PC-9 (cell line): Measurements from ENCODE around the gene NPB. TPM values are rescaled to one million over a fixed set of nuclear protein-coding genes. Genes with fewer than 3 reads are reported as not detected.

Source experiments
- BruUV-seq: library from RNA; stranded (reverse); fragments of 400-500 nt; replicated peaks from 2 replicates; lab custom pipeline; 2021; lab: Mats Ljungman, UMichigan
- CTCF ChIA-PET: fragments of 300-600 bp; sonication (Branson Sonifier 250); formaldehyde crosslinking; loops from one replicate; lab custom pipeline; 2022; ENCODE audit warnings: antibody characterized with exemption; lab: Charles Lee
- POLR2A ChIA-PET: fragments of 300-600 bp; sonication (Branson Sonifier 250); formaldehyde crosslinking; loops from one replicate; lab custom pipeline; 2022; ENCODE audit warnings: antibody characterized with exemption; ENCODE audit not compliant: unreplicated experiment; lab: Charles Lee
- DNase-seq, 2 experiments: peaks; one replicate each; pipeline versions ENCODE4 v3.0.0 to v3.0.0-alpha.2; 2015 to 2022; ENCODE audit warnings: mixed read lengths in 1 of 2
- H2AFZ ChIP-seq: fragments of 200-600 bp; sonication (generic); 2 replicates; pipeline ENCODE4 v1.8.1; 2017; ENCODE audit warnings: antibody characterized with exemption
- H3F3A ChIP-seq: fragments of 200-600 bp; sonication (generic); 2 replicates; pipeline ENCODE4 v1.8.1; 2017; ENCODE audit warnings: antibody characterized with exemption, mild to moderate bottlenecking, low read depth; ENCODE audit not compliant: insufficient read depth
- H3K27ac ChIP-seq: fragments of 200-600 bp; sonication (generic); 2 replicates; pipeline ENCODE4 v1.6.1; 2016; ENCODE audit warnings: mixed run types
- H3K27me3 ChIP-seq: fragments of 200-600 bp; sonication (generic); 2 replicates; pipeline ENCODE4 v1.6.1; 2016; ENCODE audit warnings: low read depth, mixed run types; ENCODE audit not compliant: insufficient read depth
- H3K36me3 ChIP-seq: fragments of 200-600 bp; sonication (generic); 2 replicates; pipeline ENCODE4 v1.6.1; 2016; ENCODE audit warnings: low read depth, mixed run types
- H3K4me1 ChIP-seq: fragments of 200-600 bp; sonication (generic); replicated peaks from 2 replicates; pipeline ENCODE4 v1.6.1; 2016; ENCODE audit warnings: mixed run types; ENCODE audit not compliant: insufficient read depth
- H3K4me2 ChIP-seq: fragments of 200-600 bp; sonication (generic); 2 replicates; pipeline ENCODE4 v1.6.1; 2017; ENCODE audit warnings: mixed run types
- H3K4me3 ChIP-seq: fragments of 200-600 bp; sonication (generic); 2 replicates; pipeline ENCODE4 v1.6.1; 2016; ENCODE audit warnings: mixed run types
- H3K79me2 ChIP-seq: fragments of 200-600 bp; sonication (generic); 2 replicates; pipeline ENCODE4 v1.6.1; 2017; ENCODE audit warnings: low read depth, mixed run types
- H3K9me2 ChIP-seq: fragments of 200-600 bp; sonication (generic); 2 replicates; pipeline ENCODE4 v1.8.1; 2017; ENCODE audit warnings: mild to moderate bottlenecking; ENCODE audit not compliant: insufficient read depth
- H3K9me3 ChIP-seq: fragments of 200-600 bp; sonication (generic); 2 replicates; pipeline ENCODE4 v1.8.1; 2016; ENCODE audit warnings: low read depth; ENCODE audit not compliant: insufficient read depth
- H4K20me1 ChIP-seq: fragments of 200-600 bp; sonication (generic); 2 replicates; pipeline ENCODE4 v1.8.1; 2017; ENCODE audit not compliant: insufficient read depth
- CTCF ChIP-seq: fragments of 200-600 bp; sonication (generic); conservative IDR thresholded peaks from 2 replicates; pipeline ENCODE4 v1.6.1; 2017; ENCODE audit warnings: mixed run types, antibody characterized with exemption, mild to moderate bottlenecking, moderate library complexity
- EZH2 ChIP-seq: fragments of 200-600 bp; sonication (generic); IDR thresholded peaks from 2 replicates; pipeline ENCODE4 v1.8.0; 2017; ENCODE audit warnings: antibody characterized with exemption, low read depth
- intact Hi-C: fragments of 100-400 bp; cut with micrococcal nuclease; formaldehyde crosslinking; loops from one replicate; pipeline ENCODE4 v1.10.0; 2022; ENCODE audit not compliant: unreplicated experiment
- total RNA-seq: library from RNA; stranded (reverse); gene quantifications from 2 replicates; pipeline ENCODE4 v1.2.3, GENCODE V29; 2021

NPB gene
- total RNA-seq, 1 experiment from 2014 or later, result 1.1 TPM

- no TSS peak for BruUV-seq
- Histone ChIP-seq H3K9me3 (no peaks in the 10 kb centered on the region), H3K9me2 (no peaks in the 10 kb centered on the region), H4K20me1 (peaks cover 40% of the 10 kb centered on the region), H3K27ac (no peak overlapping the region), H3K4me2 (no peak overlapping the region), H3K27me3 (no peaks in the 10 kb centered on the region), H3K4me1 (0 out of 2 replicates have a peak, but pooled peaks cover 8% of the 10 kb centered on the region), H3K4me3 (no peak overlapping the region), H3K36me3 (peaks cover 10% of the 10 kb centered on the region; the same call in 1 of the 2 replicates), H2AFZ (no peak overlapping the region), H3K79me2 (peaks cover 45% of the 10 kb centered on the region), H3F3A (peaks cover 68% of the 10 kb centered on the region)
- intact Hi-C loops, result loop anchor here (5.0 kb wide), 1 partner anchor 61 kb away; the partner anchor contains the start of gene MAFG
- ChIA-PET POLR2A (interaction anchor here (0.6 kb wide), 1 partner anchor 280 kb away, joined by 10 read pairs; no protein-coding TSS in a partner anchor), CTCF (no interaction called here)
- peak in 1 of 2 experiments; percentile 44 for DNase-seq
- TF ChIP-seq EZH2 (no peak), CTCF (no peak)
Observed at GRCh38 chr17:81865733-81866439, 36.2 kb upstream of the NPB start.

GRCh38 chr17:81866440-81867169, 35.4 kb upstream of the NPB start:
- CTCF ChIA-PET, result no interaction called here
- peaks cover 40% of the 10 kb centered on the region for H4K20me1 ChIP-seq
- no peak for TF ChIP-seq CTCF
- TF ChIP-seq EZH2, result no peak
- no peak overlapping the region for H2AFZ ChIP-seq
- no peaks in the 10 kb centered on the region for H3K9me2 ChIP-seq
- H3K4me3 ChIP-seq, result no peak overlapping the region
- H3K4me2 ChIP-seq, result no peak overlapping the region
- POLR2A ChIA-PET, result interaction anchor here (0.6 kb wide), 1 partner anchor 279 kb away, joined by 10 read pairs; no protein-coding TSS in a partner anchor
- H3K79me2 ChIP-seq, result peaks cover 44% of the 10 kb centered on the region
- no TSS peak for BruUV-seq
- peaks cover 10% of the 10 kb centered on the region; the same call in 1 of the 2 replicates for H3K36me3 ChIP-seq
- no peak for DNase-seq
- H3F3A ChIP-seq, result peaks cover 66% of the 10 kb centered on the region
- H3K27ac ChIP-seq, result no peak overlapping the region
- H3K4me1 ChIP-seq, result 0 out of 2 replicates have a peak, but pooled peaks cover 8% of the 10 kb centered on the region
- no peaks in the 10 kb centered on the region for H3K9me3 ChIP-seq
- no peaks in the 10 kb centered on the region for H3K27me3 ChIP-seq
- intact Hi-C loops, result loop anchor here (5.0 kb wide), 1 partner anchor 61 kb away; the partner anchor contains the start of gene MAFG
